SK-N-SH treated with all-trans-retinoic acid at 6 μM for 48 hours (cell line): Measurements from ENCODE around the gene B4GALT2.

Experiments
- ARNTL ChIP-seq: fragments of 450-650 bp; formaldehyde crosslinking; IDR thresholded peaks from 2 replicates; pipeline ENCODE4 v1.5.0; 2020; ENCODE audit warnings: low read depth, mild to moderate bottlenecking, moderate library complexity, borderline replicate concordance
- BACH2 ChIP-seq: fragments of 250-450 bp; sonication (Bioruptor Pico); IDR thresholded peaks from 2 replicates; pipeline ENCODE4 v1.9.0; 2021; ENCODE audit warnings: mild to moderate bottlenecking, borderline replicate concordance
- CREB5 ChIP-seq: fragments of 250-450 bp; sonication (Bioruptor Pico); IDR thresholded peaks from 2 replicates; pipeline ENCODE4 v1.5.1; 2020; ENCODE audit warnings: low read depth, mild to moderate bottlenecking, moderate library complexity
- ESRRG ChIP-seq: fragments of 250-450 bp; sonication (Bioruptor Pico); IDR thresholded peaks from 2 replicates; pipeline ENCODE4 v1.6.1; 2021; ENCODE audit warnings: mild to moderate bottlenecking
- OSR1 ChIP-seq: fragments of 250-450 bp; sonication (Bioruptor Pico); IDR thresholded peaks from 2 replicates; pipeline ENCODE4 v1.8.0; 2022; ENCODE audit warnings: moderate library complexity, mild to moderate bottlenecking, inconsistent platforms
- PATZ1 ChIP-seq: fragments of 250-450 bp; sonication (Bioruptor Pico); IDR thresholded peaks from 2 replicates; pipeline ENCODE4 v1.8.0; 2020; ENCODE audit warnings: mild to moderate bottlenecking, moderate library complexity, borderline replicate concordance
- TCF4 ChIP-seq: fragments of 250-450 bp; sonication (Bioruptor Pico); IDR thresholded peaks from 2 replicates; pipeline ENCODE4 v1.8.0; 2021; ENCODE audit warnings: mild to moderate bottlenecking, moderate library complexity, borderline replicate concordance
- TOX ChIP-seq: fragments of 250-450 bp; sonication (Bioruptor Pico); IDR thresholded peaks from 2 replicates; pipeline ENCODE4 v1.8.0; 2021; ENCODE audit warnings: mild to moderate bottlenecking, moderate library complexity, borderline replicate concordance
- TSHZ2 ChIP-seq: fragments of 250-450 bp; sonication (Bioruptor Pico); IDR thresholded peaks from 2 replicates; pipeline ENCODE4 v1.5.0; 2020; ENCODE audit warnings: mild to moderate bottlenecking, moderate library complexity
- ZC3H10 ChIP-seq: fragments of 250-450 bp; sonication (Bioruptor Pico); IDR thresholded peaks from 2 replicates; pipeline ENCODE4 v1.5.1; 2021; ENCODE audit warnings: mild to moderate bottlenecking, moderate library complexity
- ZFP30 ChIP-seq: fragments of 450-650 bp; formaldehyde crosslinking; IDR thresholded peaks from 2 replicates; pipeline ENCODE4 v1.5.0; 2022; ENCODE audit warnings: mild to moderate bottlenecking, moderate library complexity
- ZNF70 ChIP-seq: fragments of 450-650 bp; formaldehyde crosslinking; IDR thresholded peaks from 2 replicates; pipeline ENCODE4 v1.5.0; 2020; ENCODE audit warnings: mild to moderate bottlenecking, moderate library complexity
- TF ChIP-seq, protein P1 (sequence below): fragments of 250-450 bp; sonication (Bioruptor Pico); IDR thresholded peaks from 2 replicates; pipeline ENCODE4 v1.8.0; 2021; ENCODE audit warnings: low read depth, mild to moderate bottlenecking, moderate library complexity, borderline replicate concordance

DNA sequence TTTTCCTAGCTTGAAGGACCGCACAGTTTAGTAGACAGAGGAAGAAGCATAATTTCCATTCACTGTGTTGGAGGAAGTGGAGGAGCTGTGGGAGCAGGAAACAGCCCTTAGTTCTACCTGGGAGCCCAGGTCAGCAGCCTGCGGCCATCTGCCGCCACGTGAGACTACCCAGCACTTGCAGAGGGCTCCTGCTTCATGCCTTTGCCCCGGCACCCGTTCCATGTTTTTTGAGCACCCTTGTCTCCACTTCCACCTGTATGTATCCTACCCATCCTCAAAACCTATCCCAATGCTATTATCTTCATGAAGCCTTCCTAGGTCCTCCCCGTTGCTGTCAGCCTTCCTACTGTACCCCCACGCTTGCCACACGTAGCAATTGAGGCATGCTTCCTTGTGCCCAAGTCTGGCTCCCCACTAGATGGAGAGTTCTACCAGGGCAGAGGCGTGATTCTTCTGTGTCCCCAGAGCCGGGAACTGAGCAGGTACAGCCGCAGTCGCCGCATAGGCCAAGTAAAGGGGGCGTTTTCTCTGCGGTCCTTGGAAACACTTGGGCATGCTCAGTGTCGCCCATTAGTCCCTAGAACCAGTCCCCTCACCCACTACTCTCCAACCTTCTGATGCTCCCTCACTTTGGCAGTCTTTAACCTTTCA, 50.4 kb downstream of the B4GALT2 start:
- TF ChIP-seq ZFP30 (CRISPR knock-in tag) (no peak), TSHZ2 (CRISPR knock-in tag) (no peak), PATZ1 (CRISPR knock-in tag) (no peak), ESRRG (CRISPR knock-in tag) (no peak), OSR1 (no peak), ZNF70 (CRISPR knock-in tag) (no peak), TOX (CRISPR knock-in tag) (no peak), BACH2 (no peak), ZC3H10 (CRISPR knock-in tag) (no peak), ARNTL (no peak), TCF4 (no peak), CREB5 (CRISPR knock-in tag) (no peak)
- TF ChIP-seq, protein P1, sequence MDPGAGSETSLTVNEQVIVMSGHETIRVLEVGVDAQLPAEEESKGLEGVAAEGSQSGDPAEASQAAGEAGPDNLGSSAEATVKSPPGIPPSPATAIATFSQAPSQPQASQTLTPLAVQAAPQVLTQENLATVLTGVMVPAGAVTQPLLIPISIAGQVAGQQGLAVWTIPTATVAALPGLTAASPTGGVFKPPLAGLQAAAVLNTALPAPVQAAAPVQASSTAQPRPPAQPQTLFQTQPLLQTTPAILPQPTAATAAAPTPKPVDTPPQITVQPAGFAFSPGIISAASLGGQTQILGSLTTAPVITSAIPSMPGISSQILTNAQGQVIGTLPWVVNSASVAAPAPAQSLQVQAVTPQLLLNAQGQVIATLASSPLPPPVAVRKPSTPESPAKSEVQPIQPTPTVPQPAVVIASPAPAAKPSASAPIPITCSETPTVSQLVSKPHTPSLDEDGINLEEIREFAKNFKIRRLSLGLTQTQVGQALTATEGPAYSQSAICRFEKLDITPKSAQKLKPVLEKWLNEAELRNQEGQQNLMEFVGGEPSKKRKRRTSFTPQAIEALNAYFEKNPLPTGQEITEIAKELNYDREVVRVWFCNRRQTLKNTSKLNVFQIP (CRISPR knock-in tag) = no peak
